NCI-H2171 treated with DMSO at 0.1 percent for 48 hours (cell line): ENCODE measurements around the gene PPCS.

Experiments
- DNase-seq: peaks from one replicate; lab custom pipeline; 2025; lab: John Stamatoyannopoulos, UW

The PPCS gene

GRCh38 chr1:42456010-42456753 is at the start of gene PPCS, which contains the start of gene ZMYND12:
Gene PPCS, plus strand, starts transcription at chr1:42456543. Its CDS starts 23 bp downstream, at chr1:42456566.
Gene ZMYND12, minus strand, starts transcription at chr1:42456022. Its CDS starts 25 bp downstream, at chr1:42455997.
- DNase-seq = peak; percentile 91

- no peak for DNase-seq
These were observed 41.5 kb upstream of the PPCS start for GRCh38 chr1:42414551-42415496.

DNA sequence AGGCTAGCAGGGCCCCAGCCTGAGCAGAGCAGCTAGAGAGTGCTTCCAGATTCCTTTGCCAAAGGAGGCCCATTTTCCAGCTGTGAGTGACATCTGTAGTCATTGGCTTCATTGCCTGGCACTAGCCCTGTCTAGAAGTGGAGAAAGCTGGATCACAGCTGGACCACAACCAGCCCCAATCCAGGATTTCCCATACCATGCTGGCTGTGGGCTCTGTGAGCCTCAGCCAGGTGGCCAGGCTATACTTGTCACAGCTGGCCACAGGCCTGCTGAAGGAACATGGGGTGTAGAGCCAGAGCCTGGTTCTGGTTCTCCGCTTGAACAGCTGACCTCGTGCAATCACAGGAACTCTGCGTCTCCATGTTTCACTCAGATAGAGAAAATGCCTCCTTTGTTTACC is 39.2 kb upstream of the PPCS start:
- DNase-seq = no peak

GRCh38 chr1:42418516-42418915 is 37.8 kb upstream of the PPCS start:
- no peak for DNase-seq

- DNase-seq = peak; percentile 88
These were observed 37.1 kb upstream of the PPCS start for GRCh38 chr1:42419126-42419821.

GRCh38 chr1:42420121-42420520 is 36.2 kb upstream of the PPCS start:
- DNase-seq = peak; percentile 26

DNA sequence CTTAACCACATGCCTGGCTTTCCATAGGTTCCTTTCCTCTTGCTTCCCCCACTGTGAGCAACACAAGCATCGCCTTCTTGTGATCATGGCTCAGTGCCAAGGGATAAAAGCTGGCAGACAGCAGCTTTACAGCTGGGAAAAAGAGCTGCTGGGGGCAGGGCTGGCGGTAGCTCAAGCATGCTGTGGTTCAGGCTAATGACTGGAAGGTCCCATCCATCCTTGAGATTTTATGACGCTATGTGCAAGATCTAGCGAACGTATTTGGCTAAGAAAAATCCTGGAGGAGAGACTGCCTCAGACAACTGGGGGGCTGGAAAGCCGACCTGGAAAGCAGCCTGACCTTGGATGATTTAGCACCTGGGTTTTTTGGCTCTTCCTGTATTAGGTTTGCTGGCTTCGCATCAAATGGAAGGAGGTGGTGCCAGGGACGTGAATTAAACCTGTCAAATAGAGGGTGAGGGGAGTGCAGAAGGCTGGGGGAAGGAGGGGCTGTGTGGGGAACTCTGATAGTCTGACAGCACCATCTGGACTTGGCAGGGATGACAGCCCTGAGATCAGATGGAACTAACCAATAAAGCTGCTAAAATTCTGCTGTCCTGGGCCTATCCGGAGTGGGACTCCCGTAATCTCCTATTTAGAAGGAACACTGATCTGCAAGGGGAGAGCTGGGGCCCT is 35.3 kb upstream of the PPCS start:
- peak; percentile 99 for DNase-seq

- DNase-seq = peak; percentile 94
These were observed 33.6 kb upstream of the PPCS start for GRCh38 chr1:42422737-42423136.

GRCh38 chr1:42423681-42424080 is 32.7 kb upstream of the PPCS start:
- peak; percentile 51 for DNase-seq

DNA sequence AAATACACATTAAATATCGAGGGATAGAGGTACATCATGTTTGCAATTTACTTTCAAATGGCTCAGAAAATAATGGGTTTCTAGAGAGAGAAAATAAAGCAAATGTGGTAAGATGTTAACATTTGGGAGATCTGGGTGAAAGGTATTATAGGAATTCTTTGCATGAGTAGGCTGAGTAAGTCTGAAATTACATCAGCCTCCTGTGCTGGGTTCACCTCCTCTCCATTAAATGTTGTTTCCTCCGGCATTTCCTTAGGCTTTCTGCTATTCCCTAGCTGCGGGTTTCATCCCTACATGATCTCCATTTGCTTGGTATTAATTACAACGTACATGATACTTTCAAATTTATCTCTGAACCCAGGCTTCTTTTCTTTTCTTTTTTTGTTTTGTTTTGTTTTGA is 32.1 kb upstream of the PPCS start:
- DNase-seq = peak; percentile 41

- DNase-seq = no peak
These were observed 29.1 kb upstream of the PPCS start for GRCh38 chr1:42427240-42427639.

- DNase-seq = no peak
These were observed 26.7 kb upstream of the PPCS start for GRCh38 chr1:42429603-42430002.

DNA sequence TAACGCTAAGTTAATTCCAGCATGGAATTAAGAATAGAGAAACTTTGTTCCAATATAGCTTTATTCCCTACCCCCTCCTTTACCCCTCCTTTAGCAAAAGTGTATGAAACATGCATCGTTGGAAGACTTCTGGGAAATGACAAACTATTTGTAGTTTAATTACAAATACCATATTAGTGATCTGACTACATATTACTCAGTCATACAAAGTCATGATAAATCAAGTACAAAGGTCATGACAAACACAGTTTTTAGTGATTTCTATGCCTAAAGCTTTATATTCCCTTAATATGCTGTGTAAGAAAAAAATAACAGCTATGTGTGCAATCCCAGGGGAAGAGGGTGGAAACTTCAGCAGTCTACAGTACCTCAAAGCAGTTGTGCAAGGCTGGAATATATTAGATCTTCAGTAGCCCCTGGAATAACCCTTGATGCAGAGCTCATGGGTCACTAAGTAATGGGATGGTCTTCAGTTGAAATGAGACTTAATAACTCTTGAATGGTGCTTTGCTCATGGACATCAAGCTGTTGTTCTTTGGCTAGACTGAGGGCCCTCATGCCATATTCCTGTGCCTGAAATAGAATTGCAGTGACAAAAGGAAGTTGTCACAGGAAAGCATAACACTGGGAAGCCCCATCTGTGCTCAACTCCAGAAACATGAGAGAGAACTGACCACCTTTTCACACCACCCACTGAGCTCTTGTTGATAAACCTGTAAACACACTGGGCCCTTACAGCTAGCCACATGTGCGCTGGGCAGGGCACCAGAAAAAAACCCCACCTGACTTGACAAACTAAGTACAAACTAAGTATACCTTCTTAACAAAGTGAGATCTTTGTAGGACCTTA is 25.8 kb upstream of the PPCS start:
- DNase-seq = no peak

DNA sequence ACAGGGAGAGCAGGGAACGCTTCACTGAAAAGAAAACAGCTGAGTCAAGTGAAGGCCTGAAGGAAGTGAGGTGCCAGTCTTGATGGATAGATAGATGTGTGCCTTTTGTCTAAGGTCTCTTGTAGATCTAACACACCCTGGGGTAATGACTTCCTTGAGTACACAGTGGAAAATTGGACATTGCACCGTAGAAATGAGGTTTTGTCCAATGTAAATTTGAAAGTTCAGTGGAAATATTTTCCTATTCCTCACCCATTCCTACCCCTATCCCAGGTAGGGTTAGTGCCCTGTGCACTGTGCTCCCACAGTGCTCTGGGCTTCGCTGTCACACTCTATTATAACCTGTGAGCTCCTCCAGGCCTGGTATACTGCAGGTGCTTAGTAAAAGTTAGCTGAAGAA is 24.8 kb upstream of the PPCS start:
- no peak for DNase-seq

DNA sequence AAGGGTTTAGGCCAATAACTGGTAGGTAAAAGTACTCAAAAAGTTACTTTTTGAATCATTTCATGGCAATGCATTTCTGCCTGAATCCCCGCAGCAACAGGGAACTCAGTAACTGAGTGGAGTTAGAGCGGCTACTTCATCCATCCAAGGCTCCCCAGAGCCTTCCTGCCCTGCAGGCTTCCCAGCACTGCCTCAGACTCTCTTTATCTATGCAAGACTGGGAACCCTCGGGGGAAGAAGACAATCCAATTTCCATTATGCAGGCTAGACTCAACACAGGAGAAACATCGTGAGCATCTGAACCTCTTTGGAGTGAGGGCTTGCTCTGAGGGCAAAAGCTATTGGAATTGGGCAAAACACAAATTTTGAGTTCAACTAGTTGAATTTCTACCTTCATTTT is 23.6 kb upstream of the PPCS start:
- DNase-seq = no peak

- no peak for DNase-seq
These were observed 23.0 kb upstream of the PPCS start for GRCh38 chr1:42433369-42433768.

DNA sequence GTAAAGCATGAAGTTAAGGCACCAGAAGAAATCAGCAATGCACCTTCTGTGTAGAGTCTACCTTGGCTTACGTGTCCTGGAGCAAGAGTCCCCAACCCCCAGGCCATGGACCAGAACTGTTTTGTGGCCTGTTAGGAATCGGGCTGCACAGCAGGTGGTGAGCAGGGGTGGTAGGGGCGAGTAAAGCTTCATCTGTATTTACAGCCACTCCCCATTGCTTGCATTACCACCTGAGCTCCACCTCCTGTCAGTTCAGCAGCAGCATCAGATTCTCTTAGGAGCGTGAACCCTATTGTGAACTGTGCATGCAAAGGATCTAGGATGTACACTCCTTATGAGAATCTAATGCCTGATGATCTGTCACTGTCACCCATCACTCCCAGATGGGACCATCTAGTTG is 22.0 kb upstream of the PPCS start:
- no peak for DNase-seq

DNA sequence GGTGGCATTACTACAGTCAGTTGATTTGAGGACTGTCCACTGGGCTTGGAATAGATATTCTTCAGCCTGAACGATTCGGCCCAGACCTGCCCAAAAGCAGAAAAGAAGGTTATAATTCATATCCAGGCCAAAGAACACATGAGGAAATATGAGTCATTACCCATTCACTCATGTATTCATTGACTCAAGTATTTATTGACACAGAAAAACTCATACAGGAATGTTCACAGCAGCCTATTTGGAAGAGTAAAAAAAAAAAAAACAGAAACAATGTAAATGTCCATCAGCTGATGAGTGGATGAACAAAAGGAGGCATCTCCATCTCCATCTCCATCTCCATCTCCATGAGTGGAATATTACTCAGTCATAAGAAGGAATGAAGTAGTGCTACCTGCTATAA is 16.4 kb upstream of the PPCS start:
- no peak for DNase-seq

GRCh38 chr1:42442662-42443061 is 13.7 kb upstream of the PPCS start:
- DNase-seq = no peak

DNA sequence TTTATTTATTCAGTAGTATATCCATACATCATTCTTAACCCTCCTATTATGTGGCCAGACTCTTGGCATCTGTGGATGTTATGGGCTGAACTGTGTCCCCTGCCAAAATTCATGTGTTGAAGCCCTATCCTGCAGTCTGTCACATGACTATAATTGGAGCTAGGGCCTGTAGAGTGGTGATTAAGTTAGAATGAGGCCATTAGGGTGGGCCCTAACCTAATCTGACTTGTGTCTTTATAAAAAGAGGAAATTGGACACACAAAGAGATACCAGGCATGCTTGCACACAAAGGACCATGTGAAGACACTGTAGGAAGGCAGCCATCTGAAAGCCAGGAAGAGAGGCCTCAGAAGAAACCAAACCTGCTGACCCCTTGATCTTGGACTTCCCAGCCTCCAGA is 7.1 kb upstream of the PPCS start:
- DNase-seq = no peak

DNA sequence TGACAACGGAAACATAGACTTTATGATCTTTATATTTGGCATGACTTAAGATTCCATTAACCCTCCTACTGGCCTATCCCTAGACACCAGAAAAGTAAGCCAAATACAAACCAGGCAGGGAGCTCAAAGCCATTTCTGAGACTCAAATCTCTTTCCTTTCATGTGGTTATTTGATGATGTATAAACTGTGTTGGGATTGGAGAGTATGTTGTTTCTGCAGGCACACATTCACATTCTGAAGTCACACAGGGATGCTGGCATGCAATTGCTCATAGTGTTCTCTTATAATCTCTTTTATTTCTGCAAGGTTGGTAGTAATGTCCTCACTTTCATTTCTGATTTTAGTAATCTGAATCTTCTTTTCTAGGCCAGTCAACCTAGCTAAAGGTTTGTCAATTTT is 6.3 kb upstream of the PPCS start:
- no peak for DNase-seq
